SU-DHL-6 (cell line): Measurements from ENCODE around the gene TRMT112.

ENCODE experiments used
- H2AFZ ChIP-seq: fragments of 200-600 bp; sonication (generic); 2 replicates; pipeline ENCODE4 v1.6.1; 2014; ENCODE audit warnings: low read depth, mild to moderate bottlenecking, moderate library complexity, mixed read lengths, antibody characterized with exemption, low read length; ENCODE audit not compliant: severe bottlenecking
- H3F3A ChIP-seq: fragments of 200-600 bp; shearing (Covaris generic); 2 replicates; pipeline ENCODE4 v1.6.0; 2016; ENCODE audit warnings: antibody characterized with exemption, mild to moderate bottlenecking; ENCODE audit not compliant: insufficient read depth
- H3K27ac ChIP-seq: fragments of 200-600 bp; sonication (generic); 2 replicates; pipeline ENCODE4 v1.5.1; 2016; ENCODE audit warnings: low read depth, mild to moderate bottlenecking, low read length, moderate library complexity, mixed read lengths
- H3K27me3 ChIP-seq: fragments of 200-600 bp; sonication (generic), shearing (Covaris generic); 2 replicates; pipeline ENCODE4 v1.6.0; 2014; ENCODE audit warnings: mild to moderate bottlenecking, low read length
- H3K36me3 ChIP-seq: fragments of 200-600 bp; sonication (generic); 2 replicates; pipeline ENCODE4 v1.6.1; 2014; ENCODE audit warnings: mild to moderate bottlenecking, low read length, mixed read lengths
- H3K4me2 ChIP-seq: fragments of 300-600, 200-600 bp; shearing (Covaris generic), sonication (generic); 2 replicates; pipeline ENCODE4 v1.6.0; 2014; ENCODE audit warnings: low read length, low read depth, mild to moderate bottlenecking; ENCODE audit not compliant: poor library complexity, severe bottlenecking
- H3K4me3 ChIP-seq: fragments of 200-600 bp; sonication (generic); 2 replicates; pipeline ENCODE4 v1.5.1; 2014; ENCODE audit warnings: antibody characterized with exemption, low read length, mild to moderate bottlenecking, mixed read lengths; ENCODE audit not compliant: insufficient read depth, poor library complexity, severe bottlenecking
- H3K79me2 ChIP-seq: fragments of 200-600 bp; sonication (generic); 2 replicates; pipeline ENCODE4 v1.6.1; 2014; ENCODE audit warnings: mild to moderate bottlenecking, low read length, moderate library complexity; ENCODE audit not compliant: insufficient read depth
- H3K9ac ChIP-seq: fragments of 200-600 bp; sonication (generic); 2 replicates; pipeline ENCODE4 v1.7.0; 2014; ENCODE audit warnings: mild to moderate bottlenecking, low read length
- H3K9me2 ChIP-seq: fragments of 200-600 bp; sonication (generic); replicated peaks from 2 replicates; pipeline ENCODE4 v1.6.1; 2014; ENCODE audit warnings: low read length; ENCODE audit not compliant: insufficient read depth
- H3K9me3 ChIP-seq: fragments of 200-600 bp; sonication (generic); 2 replicates; pipeline ENCODE4 v1.6.1; 2014; ENCODE audit warnings: low read length, mixed read lengths; ENCODE audit not compliant: insufficient read depth
- H4K20me1 ChIP-seq: fragments of 200-600 bp; sonication (generic); 2 replicates; pipeline ENCODE4 v1.6.1; 2014; ENCODE audit warnings: low read depth, mild to moderate bottlenecking, antibody characterized with exemption, low read length, moderate library complexity, mixed read lengths
- CTCF ChIP-seq: fragments of 200-600 bp; sonication (generic); IDR thresholded peaks from one replicate; pipeline ENCODE4 v1.5.1; 2017; ENCODE audit warnings: antibody characterized with exemption, mild to moderate bottlenecking, low read length, moderate library complexity; ENCODE audit not compliant: insufficient read depth, poor library complexity, severe bottlenecking
- EZH2phosphoT487 ChIP-seq: fragments of 200-600 bp; sonication (generic), shearing (Covaris generic); conservative IDR thresholded peaks from 2 replicates; pipeline ENCODE4 v1.6.1; 2018; ENCODE audit warnings: mild to moderate bottlenecking, antibody characterized with exemption, low read length, moderate library complexity, mixed read lengths

TRMT112 gene

DNA sequence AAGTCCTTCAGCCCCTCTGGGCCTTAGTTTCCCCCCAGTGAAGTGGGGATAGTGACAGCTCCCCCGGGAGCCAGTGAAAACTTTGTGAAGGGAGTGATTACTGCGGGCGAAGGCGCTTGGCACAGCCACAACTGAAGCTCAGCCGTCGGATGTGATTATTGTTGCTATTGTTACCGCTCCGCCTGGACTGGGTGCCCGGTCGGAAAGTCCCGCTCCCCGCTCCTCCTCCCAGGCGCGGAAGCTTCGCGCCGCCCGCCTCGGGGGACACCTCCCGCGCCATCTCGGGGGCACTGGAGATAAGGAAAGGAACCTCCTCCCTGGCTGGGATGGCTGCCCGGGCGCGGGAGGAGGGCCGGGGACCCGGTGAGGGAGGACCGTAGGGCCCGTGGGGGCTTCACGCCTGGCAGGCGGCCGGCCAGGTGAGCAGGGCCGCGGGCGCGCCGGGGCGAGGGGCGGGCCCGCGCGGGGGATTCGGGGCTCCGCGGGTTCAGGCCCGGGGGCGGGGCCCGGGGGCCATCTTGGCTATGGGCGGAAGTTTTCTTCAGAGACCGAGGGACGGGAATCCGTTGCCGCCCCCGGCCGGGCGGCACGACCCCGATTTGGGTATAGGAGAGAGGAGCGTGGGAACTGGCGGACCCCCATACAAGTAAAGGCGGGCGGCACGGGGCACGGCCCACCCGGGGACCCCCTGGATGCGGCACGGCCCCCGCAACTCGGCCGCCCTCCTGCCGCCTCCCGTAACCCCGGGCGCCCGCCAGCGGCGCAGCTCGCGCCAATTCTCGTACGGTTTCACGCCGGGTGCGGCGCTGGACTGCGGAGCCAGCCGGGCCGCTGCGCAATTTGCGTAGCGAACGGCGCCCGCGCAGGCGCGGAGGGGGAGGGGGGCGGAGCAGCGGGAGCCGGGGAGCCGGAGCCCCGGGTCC, 32.1 kb downstream of the TRMT112 start, which contains the start of gene GPR137:
TSS of gene GPR137 (plus strand) at position 887 of the 923 bp plus-strand sequence. CDS start 677 bp downstream, outside the sequence.
- H3K4me3 ChIP-seq: peak within 1 kb of the TSS; percentile 84
- H3K27ac ChIP-seq: peak within 1 kb of the TSS; percentile 92
- peak within 1 kb of the TSS; percentile 99 for H3K4me2 ChIP-seq
- H3K79me2 ChIP-seq: 0 out of 2 replicates have a peak, but pooled peaks cover 4% of the 10 kb centered on the region
- H3K9ac ChIP-seq: peak within 1 kb of the TSS; percentile 95
- no peaks in the 10 kb centered on the region for H3K36me3 ChIP-seq
- no peaks in the 10 kb centered on the region for H3K27me3 ChIP-seq
- H2AFZ ChIP-seq: peak within 1 kb of the TSS; percentile 88
- H3K9me3 ChIP-seq: no peaks in the 10 kb centered on the region
- TF ChIP-seq CTCF (no peak), EZH2phosphoT487 (no peak)
- H3K9me2 ChIP-seq: no peaks in the 10 kb centered on the region
- H4K20me1 ChIP-seq: no peaks in the 10 kb centered on the region
- peaks cover 4% of the 10 kb centered on the region; the same call in 1 of the 2 replicates for H3F3A ChIP-seq

GRCh38 chr11:64284048-64284961, 33.1 kb downstream of the TRMT112 start, which contains the start of gene BAD:
TSS of gene BAD (minus strand) at chr11:64284665. CDS start at chr11:64284368, 297 bp downstream.
- no peaks in the 10 kb centered on the region for H4K20me1 ChIP-seq
- TF ChIP-seq CTCF (no peak), EZH2phosphoT487 (no peak)
- no peaks in the 10 kb centered on the region for H3K27me3 ChIP-seq
- H3K9ac ChIP-seq: peak within 1 kb of the TSS; percentile 95
- H3K9me3 ChIP-seq: no peaks in the 10 kb centered on the region
- H3K27ac ChIP-seq: peak within 1 kb of the TSS; percentile 92
- H3K4me3 ChIP-seq: peak within 1 kb of the TSS; percentile 84
- H3F3A ChIP-seq: peaks cover 4% of the 10 kb centered on the region; the same call in 1 of the 2 replicates
- H3K4me2 ChIP-seq: peak within 1 kb of the TSS; percentile 99
- H3K9me2 ChIP-seq: no peaks in the 10 kb centered on the region
- H3K36me3 ChIP-seq: no peaks in the 10 kb centered on the region
- 0 out of 2 replicates have a peak, but pooled peaks cover 4% of the 10 kb centered on the region for H3K79me2 ChIP-seq
- peak within 1 kb of the TSS; percentile 88 for H2AFZ ChIP-seq

DNA sequence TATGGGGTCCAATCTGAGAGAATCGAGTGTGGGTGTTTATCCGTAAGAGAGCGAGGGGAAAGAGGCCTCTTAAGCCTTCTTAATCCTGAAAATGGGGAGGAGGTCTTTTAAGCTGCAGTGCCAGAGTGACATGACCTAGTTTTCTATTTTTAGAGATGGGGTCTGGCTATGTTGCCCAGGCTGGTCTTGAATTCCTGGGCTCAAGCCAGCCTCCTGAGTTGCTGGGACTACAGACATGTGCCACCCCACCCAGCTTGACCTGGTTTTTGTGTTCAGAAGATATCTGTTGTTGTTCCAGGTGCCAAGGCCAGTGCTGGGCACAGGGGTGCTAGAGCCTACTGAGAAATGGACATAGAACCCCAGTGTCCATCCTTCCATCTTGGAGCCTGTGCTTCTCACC, 34.3 kb downstream of the TRMT112 start:
- no peaks in the 10 kb centered on the region for H3K36me3 ChIP-seq
- TF ChIP-seq CTCF: no peak
- no peak for TF ChIP-seq EZH2phosphoT487
- H3K9ac ChIP-seq: 0 out of 2 replicates have a peak overlapping the region, but pooled peaks have one; percentile 95
- H2AFZ ChIP-seq: no peak overlapping the region
- H3F3A ChIP-seq: peaks cover 4% of the 10 kb centered on the region; the same call in 1 of the 2 replicates
- H3K4me2 ChIP-seq: peak overlapping the region; percentile 99
- H3K9me3 ChIP-seq: no peaks in the 10 kb centered on the region
- H3K4me3 ChIP-seq: no peak overlapping the region
- H3K27ac ChIP-seq: no peak overlapping the region
- no peaks in the 10 kb centered on the region for H3K9me2 ChIP-seq
- H3K79me2 ChIP-seq: 0 out of 2 replicates have a peak, but pooled peaks cover 4% of the 10 kb centered on the region
- no peaks in the 10 kb centered on the region for H3K27me3 ChIP-seq
- no peaks in the 10 kb centered on the region for H4K20me1 ChIP-seq
